Left renal pelvis (tissue), 4 donors: ENCODE results near the gene ADO. TPM values are rescaled to one million over a fixed set of nuclear protein-coding genes. Genes with fewer than 3 reads are reported as not detected.
A peak's percentile ranks its signal among the peaks of the same experiment; 100 is the strongest.

Experiments
- DNase-seq, 4 donors: peaks; one replicate each; pipeline ENCODE4 v3.0.0-alpha.2; 2013; ENCODE audit warnings: low read depth in 4 of 4, low spot score in 3 of 4
- polyA plus RNA-seq, 4 donors: library from polyadenylated mRNA; unstranded; fragments of 120-200 nt; gene quantifications; one replicate each; pipeline ENCODE4 v1.2.1, GENCODE V29; 2013; ENCODE audit not compliant: insufficient read length in 4 of 4

Gene ADO
- polyA plus RNA-seq, 4 donors = 24.8 to 46.0 (median 34.5) TPM

DNA sequence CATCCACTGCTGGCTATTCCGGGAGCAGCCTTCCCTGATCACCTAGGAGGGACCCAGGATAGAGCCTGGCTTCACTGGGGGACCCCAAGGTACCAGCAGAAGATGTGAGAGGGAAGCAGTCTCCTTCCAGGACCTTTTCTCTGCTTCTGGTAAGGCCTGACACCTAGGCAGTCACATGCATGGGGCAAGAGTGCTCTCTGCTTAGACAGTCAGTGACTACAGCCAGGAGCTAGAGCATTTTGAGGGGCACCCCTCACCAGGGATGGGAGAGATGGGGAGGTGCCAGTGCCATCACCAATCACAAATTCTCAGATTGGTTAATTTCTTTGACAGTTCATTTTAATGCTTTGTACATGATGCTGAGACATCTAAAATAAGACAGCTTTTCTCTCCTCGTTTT, 13.9 kb upstream of the ADO start:
- DNase-seq = no peak

DNA sequence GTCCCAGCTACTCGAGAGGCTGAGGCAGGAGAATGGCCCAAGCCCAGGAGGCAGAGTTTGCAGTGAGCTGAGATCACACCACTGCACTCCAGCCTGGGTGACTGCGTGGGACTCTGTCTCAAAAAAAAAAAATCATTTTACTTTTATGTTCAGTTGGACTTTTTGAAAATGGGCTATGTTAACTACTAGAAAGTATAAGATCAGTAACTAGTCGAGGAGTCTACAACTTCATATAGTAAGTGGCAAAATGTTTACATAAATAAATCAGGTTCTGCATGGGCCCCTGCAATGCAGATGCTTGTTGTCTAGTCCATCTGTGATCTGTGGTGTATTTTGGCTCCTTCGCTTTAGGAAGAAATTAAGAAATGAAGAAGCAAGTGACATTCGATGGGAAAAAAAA, 12.3 kb upstream of the ADO start:
- DNase-seq = no peak

GRCh38 chr10:62794306-62794705, 10.2 kb upstream of the ADO start:
- no peak for DNase-seq

- no peak for DNase-seq
These were observed 9.4 kb upstream of the ADO start for GRCh38 chr10:62795100-62795499.

- no peak for DNase-seq
These were observed 8.8 kb upstream of the ADO start for GRCh38 chr10:62795762-62796161.

- no peak for DNase-seq
These were observed 7.6 kb upstream of the ADO start for GRCh38 chr10:62796896-62797295.

DNA sequence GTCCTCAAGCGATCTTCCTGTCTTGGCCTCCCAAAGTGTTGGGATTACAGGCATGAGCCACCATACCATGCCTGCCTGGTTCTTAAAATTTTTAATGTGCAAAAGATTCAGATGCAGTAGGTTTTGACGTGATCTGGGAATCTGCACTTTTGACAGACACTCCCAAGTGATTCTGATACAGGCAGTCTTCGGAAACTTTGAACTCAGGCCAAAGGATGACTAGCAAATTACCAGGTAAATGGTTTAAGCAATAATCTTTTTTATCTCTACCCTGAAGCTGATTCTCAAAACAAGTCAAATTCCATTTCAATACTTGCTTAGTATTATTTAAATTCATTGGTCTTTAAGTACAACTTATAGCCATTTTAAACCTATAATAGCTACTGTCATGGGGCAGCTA, 2.6 kb upstream of the ADO start:
- DNase-seq = no peak

DNA sequence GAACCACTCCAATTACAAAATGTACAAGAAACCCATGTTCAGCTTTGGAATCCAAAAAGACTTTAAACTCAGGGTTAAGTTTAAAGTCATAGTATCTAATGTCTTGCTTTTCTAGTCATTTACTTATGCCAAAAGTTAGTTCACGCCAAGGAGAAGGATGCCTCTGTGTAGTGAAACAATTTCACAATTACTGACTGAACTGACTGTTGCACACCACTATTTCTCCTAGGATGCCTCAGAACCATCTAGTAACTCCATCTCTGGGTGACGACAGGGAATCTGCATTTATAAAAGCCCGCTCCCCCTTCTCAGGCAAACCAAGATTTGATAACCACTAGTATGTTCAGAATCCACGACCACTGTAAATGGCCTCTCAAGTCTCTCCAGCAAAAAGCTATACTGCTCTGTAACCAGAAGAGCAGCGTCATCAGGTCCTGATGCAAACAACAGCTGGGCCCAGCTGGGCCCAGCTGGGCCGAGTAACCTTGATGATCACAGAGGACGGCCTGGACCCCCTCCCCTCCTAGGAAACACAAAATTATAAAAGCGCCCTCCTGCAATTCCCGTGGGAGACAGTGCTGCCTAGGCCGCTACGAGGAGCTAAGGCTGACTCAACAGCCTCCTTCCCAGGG, 680 bp upstream of the ADO start:
- peak in 2 of 4 donors; percentile 76 to 87 for DNase-seq

DNA sequence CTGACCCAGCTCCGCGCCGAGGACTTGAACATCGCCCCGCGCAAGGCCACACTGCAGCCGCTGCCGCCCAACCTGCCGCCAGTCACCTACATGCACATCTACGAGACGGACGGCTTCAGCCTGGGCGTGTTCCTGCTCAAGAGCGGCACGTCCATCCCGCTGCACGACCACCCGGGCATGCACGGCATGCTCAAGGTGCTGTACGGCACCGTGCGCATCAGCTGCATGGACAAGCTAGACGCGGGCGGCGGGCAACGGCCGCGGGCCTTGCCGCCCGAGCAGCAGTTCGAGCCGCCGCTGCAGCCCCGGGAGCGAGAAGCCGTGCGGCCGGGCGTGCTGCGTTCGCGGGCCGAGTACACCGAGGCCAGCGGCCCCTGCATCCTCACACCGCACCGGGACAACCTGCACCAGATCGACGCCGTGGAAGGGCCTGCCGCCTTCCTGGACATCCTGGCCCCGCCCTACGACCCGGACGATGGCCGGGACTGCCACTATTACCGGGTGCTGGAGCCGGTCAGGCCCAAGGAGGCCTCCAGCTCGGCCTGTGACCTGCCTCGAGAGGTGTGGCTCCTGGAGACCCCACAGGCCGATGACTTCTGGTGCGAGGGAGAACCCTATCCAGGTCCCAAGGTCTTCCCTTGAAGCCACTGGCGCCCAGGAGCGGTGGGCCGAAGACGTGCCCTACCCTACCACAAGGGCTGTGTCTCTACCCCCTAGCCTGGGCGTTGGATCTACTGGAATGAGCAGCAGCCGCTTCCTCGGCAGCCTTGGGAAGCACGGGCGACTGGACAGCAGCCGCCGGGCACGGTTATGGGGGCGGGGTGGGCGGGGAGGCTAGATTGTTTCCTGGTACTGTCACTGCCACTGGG, 945 bp downstream of the ADO start:
- no peak for DNase-seq

DNA sequence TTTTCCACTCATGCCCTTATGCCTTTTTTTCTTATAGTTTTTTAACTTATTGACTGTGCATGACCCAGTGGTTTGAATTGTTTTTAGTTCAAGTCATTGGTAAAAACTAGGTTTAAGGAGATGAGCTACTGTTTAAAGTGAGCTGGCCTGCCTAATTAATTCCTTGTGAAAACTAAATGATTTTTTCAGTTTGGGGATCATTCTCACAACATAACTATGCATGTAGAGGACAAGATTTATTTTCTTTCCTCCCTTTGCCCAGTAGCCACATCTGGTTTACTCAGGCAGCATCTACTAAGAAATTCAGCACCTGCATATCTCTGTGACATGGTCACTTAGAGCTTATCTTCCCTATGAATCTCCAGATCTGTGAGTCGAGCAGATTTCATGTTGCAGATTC, 1.7 kb downstream of the ADO start:
- no peak for DNase-seq

DNA sequence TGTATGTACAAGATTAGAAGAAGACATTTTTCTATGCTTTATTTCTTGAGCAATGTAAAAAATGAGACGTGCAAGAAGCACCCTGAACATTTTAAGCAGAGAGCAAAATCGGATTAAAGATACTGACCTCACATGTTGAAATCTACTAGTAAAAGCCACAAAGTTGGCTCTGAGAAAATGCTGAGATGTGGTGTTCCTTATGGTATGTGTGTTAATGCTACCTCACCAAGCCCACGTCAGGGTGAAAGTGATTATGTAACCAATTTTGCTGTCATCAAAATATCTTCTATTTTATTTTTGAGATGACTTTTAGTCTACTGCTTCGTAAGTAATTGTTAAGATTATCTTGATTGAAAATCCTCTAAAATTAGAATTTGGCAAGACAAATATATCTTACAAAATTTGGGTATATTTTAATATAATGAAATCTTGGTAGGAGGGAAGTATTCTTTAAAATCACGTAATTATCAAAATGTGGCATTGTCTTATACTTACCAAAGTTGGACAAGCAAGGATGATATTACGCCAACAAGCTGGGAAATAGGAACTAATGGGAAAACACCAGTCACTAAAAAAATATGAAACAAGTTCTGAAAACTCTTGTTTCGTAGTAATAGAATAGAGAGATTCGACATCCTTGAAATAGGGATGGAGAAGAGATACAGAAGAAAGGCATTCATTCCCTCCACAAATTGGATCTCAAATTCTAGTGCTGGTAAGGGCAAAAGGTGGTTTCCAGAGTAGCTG, 5.8 kb downstream of the ADO start:
- DNase-seq = no peak

- DNase-seq = no peak
These were observed 6.8 kb downstream of the ADO start for GRCh38 chr10:62811159-62811875.

DNA sequence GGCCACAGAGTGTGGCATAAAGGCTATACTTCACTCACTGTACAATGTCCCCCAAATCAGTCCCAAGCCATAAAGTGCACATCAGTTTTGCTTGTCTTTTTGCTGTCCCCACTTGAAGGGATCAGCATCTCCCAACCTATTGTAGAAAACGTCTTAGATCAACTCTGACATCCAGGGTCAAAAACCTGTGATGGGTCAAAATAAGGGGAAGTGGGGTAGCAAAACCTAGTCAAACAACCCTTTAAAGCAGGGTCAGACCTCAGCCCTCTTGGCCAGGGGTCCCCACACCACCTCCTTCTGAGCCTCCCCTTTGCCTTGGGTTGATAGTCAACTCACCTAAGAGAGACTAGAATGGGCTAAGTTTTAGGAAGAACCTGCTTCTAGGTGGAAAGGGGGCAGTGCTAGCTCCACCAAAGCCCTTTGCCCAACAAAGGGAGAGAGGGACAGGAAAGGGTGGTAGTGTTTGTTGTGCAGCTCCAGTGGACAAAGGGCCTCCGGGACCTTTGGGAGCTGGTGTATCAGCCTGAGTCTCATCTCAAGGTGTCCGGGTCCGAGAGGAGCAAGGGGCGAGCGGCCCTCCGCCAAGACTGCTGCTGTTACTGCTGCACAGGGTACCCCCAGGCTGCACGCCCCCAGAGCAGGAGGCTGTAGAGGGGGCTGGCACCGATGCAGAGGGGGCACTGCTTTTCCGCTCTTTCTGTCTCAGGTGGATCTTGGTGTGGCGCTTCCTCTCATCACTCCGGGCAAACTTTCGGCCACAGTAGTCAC, 8.3 kb downstream of the ADO start:
- DNase-seq = no peak

GRCh38 chr10:62813453-62813852, 8.9 kb downstream of the ADO start:
- DNase-seq = no peak

DNA sequence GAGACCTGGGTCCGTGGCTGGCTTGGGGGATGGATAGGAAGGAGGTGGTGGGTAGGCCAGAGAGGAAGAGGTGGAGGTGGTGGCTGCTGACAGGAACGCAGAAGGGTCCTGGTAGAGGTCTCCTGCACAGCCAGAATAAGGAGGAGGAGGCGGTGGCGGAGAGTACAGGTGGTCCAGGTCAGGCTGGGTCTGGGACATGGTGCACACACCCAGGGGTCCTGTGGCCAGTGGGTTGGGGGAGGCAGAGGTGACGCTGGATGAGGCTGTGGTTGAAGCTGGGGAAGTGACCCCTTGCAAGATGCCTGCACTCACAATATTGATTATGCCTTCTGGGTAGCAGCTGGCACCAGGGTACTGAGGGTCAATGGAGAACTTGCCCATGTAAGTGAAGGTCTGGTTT, 9.5 kb downstream of the ADO start:
- DNase-seq = no peak

DNA sequence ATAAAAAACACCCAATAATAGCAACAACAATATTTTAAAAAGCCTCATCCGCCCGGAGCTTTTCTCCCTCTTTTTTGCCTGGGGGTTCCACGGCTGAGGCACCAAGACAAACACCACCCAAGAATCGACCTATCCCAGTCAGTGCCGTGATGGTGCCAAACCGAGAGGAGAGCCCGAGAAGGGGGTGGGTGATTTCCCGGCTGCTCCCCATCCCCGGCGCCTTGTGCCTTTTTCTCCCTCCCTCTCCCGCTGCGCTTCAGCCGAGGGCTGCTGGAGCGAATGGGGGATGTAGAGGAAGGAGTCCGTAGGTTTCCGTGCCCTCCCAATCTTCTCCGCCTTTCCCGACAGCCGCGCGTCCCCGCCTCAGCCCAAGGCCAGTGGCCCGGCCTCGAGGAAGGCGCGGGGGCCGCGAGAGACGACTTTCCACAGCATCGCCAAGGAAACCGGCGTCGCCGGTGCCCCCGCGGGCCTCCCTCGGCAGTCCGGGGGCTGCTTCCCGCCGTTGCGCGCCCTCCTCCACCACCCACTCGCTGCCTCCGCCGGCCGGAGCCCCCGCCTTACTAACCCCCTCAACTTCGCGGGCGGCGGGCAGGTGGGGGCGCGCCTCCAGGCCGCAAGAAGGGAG, 10.3 kb downstream of the ADO start:
- no peak for DNase-seq

DNA sequence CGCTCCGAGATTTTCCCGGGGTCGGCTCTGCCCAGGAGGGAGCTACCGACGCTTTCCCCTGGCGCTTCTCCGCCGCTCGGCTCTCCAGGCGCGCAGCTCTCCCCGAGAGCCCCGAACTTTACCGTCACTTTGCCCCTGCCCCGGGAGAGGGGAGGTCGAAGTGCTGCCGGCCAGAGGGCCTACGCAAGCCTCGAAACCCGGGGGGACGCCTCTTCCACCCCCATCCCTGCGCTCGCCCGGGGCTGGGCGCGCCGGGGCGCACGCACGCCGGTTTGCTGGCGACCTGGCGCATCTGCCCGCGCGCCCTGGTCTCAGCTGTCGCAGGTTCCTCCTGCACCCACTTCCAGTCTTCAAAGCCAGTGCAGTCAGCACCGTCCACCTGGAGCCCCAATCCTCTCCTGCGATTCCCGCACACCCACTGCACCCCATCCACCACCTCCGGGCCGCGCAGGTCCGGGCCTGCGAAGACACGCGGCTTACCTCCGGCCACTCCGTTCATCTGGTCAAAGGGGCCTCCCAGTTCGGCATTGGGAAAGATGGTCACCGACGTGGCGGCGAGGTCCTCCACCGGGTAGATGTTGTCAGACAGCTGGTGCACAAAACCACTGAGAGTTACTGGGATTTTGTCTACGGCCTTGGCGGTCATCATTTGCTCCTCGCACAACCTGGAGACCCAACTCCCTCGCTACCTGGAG, 11.0 kb downstream of the ADO start:
- DNase-seq = no peak

- no peak for DNase-seq
These were observed 11.5 kb downstream of the ADO start for GRCh38 chr10:62816076-62816330.

- peak; percentile 83 to 92 (median 88) for DNase-seq
These were observed 12.0 kb downstream of the ADO start, which contains the start of gene EGR2 for GRCh38 chr10:62816331-62817120. Gene EGR2 (minus strand): TSS chr10:62816366. CDS start chr10:62816029, 337 bp downstream.
